ENCODE results near the gene KNDC1. TPM values are rescaled to one million over a fixed set of nuclear protein-coding genes. Genes with fewer than 3 reads are reported as not detected.

The KNDC1 gene
- total RNA-seq, 1 experiment from 2014 or later = 1.1 TPM

- DNase-seq (ENCODE audit: low read depth) = no peak
- in situ Hi-C loops (cut with HindIII; ENCODE audit: low pct_unique_long_range_greater_than_20kb, low sequenced_read_pairs) = no loop called here
Observed at GRCh38 chr10:133196936-133197758, 37.1 kb downstream of the KNDC1 start.

DNA sequence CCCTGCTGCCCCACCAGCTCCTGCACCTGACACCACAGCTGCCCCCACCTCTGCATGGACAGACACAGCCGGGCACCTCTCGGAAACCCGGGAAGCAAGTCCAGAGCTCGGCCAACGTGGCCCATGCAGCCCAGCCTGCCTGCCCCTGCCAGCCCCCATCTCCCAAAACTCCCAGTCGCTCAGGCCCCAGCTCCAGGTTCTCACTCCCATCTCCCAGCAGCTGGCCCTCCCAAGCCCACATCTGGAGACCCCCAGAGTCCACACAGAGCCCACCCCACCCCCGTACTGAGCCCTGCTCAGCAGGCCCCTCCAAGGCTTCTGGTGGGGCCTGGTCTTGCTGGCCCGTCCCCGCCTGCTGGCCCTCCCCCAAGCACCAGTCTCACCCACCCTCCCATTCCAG lies 37.8 kb downstream of the KNDC1 start:
- in situ Hi-C loops (cut with HindIII; ENCODE audit: low pct_unique_long_range_greater_than_20kb, low sequenced_read_pairs) = no loop called here
- no peak for DNase-seq (ENCODE audit: low read depth)

GRCh38 chr10:133198206-133198605 lies 38.2 kb downstream of the KNDC1 start:
- DNase-seq (ENCODE audit: low read depth) = no peak
- in situ Hi-C loops (cut with HindIII; ENCODE audit: low pct_unique_long_range_greater_than_20kb, low sequenced_read_pairs) = no loop called here

DNA sequence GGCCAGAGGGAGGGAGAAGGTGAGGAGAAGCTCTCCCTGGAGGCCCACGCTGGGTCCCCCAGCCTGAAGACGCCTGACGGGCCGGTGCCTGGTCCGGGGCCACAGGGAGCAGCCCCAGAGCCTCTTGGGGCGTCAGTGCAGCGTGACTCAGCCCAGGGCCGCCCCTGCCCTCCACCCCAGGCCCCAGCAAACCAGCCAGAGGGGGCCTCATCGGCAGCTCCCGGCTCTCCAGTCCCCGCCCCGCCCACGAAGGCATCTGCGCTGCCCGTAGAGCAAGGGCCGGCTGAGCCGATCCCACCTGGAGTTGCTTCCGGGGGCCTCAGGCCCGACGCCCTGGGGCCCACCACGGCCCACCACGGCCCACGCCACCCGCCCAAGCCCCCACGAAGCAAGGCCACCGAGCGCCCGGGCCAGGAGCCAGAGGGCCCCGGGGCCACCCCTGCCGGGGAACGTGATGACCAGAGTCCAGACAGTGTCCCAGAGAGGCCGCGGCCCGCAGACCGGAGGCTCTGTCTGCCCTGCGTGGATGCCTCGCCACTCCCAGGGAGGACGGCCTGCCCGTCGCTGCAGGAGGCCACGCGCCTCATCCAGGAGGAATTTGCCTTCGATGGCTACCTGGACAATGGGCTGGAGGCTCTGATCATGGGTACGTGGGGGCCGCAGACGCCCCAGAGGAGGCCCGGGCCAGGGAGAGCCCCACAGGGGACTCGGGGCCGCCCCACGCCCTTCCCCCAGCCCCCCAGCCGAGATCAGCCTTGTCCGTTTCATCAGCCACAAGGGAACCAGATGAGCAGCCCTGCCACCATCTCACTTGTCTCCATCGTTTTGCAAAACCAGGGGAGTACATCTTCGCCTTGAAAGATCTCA lies 38.8 kb downstream of the KNDC1 start:
- DNase-seq (ENCODE audit: low read depth) = no peak
- in situ Hi-C loops (cut with HindIII; ENCODE audit: low pct_unique_long_range_greater_than_20kb, low sequenced_read_pairs) = no loop called here

DNA sequence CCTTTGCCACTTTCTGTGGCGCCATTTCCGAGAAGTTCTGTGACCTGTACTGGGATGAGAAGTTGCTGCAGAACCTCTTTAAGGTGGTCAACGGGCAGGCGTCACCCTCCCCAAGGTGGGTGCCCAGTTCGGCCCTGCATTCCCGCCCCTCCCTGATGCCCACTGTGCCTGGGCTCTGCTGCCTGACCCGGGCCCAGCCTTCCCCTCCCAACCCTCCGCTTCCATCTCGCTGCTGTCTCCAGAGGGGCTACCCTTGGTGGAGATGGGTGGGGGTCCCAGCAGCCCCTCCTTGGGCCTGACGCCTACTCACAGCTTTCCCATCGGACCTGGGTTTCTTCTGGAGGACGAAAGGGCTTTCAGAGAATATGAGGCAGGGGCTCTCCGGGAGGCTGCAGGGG lies 39.5 kb downstream of the KNDC1 start:
- no peak for DNase-seq (ENCODE audit: low read depth)
- in situ Hi-C loops (cut with HindIII; ENCODE audit: low pct_unique_long_range_greater_than_20kb, low sequenced_read_pairs) = no loop called here

GRCh38 chr10:133199992-133200611 lies 40.1 kb downstream of the KNDC1 start:
- in situ Hi-C loops (cut with HindIII; ENCODE audit: low pct_unique_long_range_greater_than_20kb, low sequenced_read_pairs) = no loop called here
- no peak for DNase-seq (ENCODE audit: low read depth)

DNA sequence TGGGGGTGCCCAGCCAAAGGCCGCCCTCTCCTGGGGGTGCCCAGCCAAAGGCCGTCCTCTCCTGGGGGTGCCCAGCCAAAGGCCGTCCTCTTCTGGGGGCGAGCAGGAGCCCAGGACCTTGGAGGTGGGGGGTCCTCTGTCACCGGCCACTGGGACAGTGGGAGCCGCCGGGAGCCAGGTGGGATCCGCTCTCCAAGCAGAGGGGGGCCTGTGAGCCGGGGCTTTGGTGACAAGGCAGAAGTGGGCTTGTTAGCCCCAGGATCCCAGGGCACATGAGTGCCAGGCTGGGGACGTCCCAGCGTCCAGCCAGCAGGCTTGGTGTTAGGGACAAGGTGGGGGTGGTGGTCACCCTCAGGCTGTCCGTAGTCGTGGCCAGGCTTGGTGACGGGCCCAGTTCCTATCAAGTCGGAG lies 40.6 kb downstream of the KNDC1 start:
- DNase-seq (ENCODE audit: low read depth) = no peak
- in situ Hi-C loops (cut with HindIII; ENCODE audit: low pct_unique_long_range_greater_than_20kb, low sequenced_read_pairs) = no loop called here

- DNase-seq (ENCODE audit: low read depth) = no peak
- in situ Hi-C loops (cut with HindIII; ENCODE audit: low pct_unique_long_range_greater_than_20kb, low sequenced_read_pairs) = no loop called here
Observed at GRCh38 chr10:133201151-133201947, 41.3 kb downstream of the KNDC1 start.

GRCh38 chr10:133201948-133202725 lies 42.1 kb downstream of the KNDC1 start:
- in situ Hi-C loops (cut with HindIII; ENCODE audit: low pct_unique_long_range_greater_than_20kb, low sequenced_read_pairs) = no loop called here
- DNase-seq (ENCODE audit: low read depth) = no peak

DNA sequence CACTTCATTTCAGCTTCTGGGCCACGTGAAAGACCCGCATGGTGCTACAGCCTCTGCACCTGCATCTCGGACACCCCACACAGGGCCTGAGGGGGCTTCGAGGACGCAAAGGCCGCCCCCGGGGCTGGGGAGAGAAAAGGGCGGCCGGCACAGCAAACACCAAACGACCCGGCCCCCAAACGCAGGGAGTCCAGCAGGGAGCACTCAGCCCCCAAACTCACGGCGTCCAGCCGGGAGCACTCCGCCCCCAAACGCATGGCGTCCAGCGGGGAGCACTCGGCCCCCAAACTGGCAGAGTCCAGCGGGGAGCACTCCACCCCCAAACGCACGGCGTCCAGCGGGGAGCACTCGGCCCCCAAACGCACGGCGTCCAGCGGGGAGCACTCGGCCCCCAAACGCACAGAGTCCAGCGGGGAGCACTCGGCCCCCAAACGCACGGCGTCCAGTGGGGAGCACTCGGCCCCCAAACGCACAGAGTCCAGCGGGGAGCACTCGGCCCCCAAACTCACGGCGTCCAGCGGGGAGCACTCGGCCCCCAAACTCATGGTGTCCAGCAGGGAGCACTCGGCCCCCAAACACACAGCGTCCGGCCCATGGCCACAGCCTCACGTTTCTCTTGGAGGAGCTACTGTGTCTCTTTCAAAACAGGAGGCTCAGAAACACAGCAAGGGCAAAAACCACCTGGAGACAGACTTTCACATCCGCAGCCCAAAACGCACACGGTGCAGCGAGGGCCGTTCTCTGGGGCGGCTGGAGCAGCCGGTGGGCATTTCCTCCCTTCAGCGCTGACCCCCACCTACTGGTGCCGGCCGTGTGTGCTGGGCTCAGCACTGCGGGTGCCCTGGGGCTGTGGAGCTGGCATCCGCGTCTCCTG lies 43.0 kb downstream of the KNDC1 start:
- DNase-seq (ENCODE audit: low read depth) = no peak
- in situ Hi-C loops (cut with HindIII; ENCODE audit: low pct_unique_long_range_greater_than_20kb, low sequenced_read_pairs) = no loop called here

GRCh38 chr10:133203652-133204195 lies 43.7 kb downstream of the KNDC1 start:
- DNase-seq (ENCODE audit: low read depth) = no peak
- in situ Hi-C loops (cut with HindIII; ENCODE audit: low pct_unique_long_range_greater_than_20kb, low sequenced_read_pairs) = no loop called here

- in situ Hi-C loops (cut with HindIII; ENCODE audit: low pct_unique_long_range_greater_than_20kb, low sequenced_read_pairs) = no loop called here
- DNase-seq (ENCODE audit: low read depth) = no peak
Observed at GRCh38 chr10:133204226-133205015, 44.4 kb downstream of the KNDC1 start.

- in situ Hi-C loops (cut with HindIII; ENCODE audit: low pct_unique_long_range_greater_than_20kb, low sequenced_read_pairs) = no loop called here
- DNase-seq (ENCODE audit: low read depth) = no peak
Observed at GRCh38 chr10:133205146-133205545, 45.1 kb downstream of the KNDC1 start.

- no peak for DNase-seq (ENCODE audit: low read depth)
- in situ Hi-C loops (cut with HindIII; ENCODE audit: low pct_unique_long_range_greater_than_20kb, low sequenced_read_pairs) = no loop called here
Observed at GRCh38 chr10:133206356-133207040, 46.5 kb downstream of the KNDC1 start.

DNA sequence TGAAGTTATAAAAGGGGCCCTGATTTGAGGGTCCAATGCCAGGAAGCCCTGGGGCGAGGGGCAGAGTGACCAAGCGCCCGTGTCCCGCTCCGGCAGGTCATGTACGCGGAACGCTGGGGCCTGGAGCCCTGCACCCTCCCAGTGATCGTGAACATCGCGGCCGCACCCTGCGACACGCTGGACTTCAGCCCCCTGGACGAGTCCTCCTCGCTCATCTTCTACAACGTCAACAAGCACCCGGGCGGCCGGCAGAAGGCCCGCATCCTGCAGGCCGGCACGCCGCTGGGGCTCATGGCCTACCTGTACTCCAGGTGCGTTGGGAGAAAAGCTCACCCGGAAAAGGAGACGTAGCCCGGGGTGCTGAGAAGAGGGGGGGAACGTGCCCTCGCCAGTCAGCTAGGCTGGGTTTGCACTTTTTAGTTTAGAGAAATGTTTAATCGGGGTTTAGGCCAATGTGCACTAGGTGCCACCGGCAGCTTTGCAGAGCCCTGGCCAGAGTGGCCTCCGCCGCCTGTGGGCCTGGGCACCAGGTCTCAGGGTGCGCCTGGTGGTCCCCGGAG lies 47.1 kb downstream of the KNDC1 start:
- in situ Hi-C loops (cut with HindIII; ENCODE audit: low pct_unique_long_range_greater_than_20kb, low sequenced_read_pairs) = no loop called here

More for the DNA sequence above, 47.1 kb downstream of the KNDC1 start:
- no peak for DNase-seq (ENCODE audit: low read depth)
